GM12872 (cell line): Measurements from ENCODE around the gene HHEX.

Experiments
- CTCF ChIP-seq: IDR thresholded peaks from 3 replicates; pipeline ENCODE4 v1.5.1; 2011; ENCODE audit warnings: low read depth, mild to moderate bottlenecking, low read length, moderate library complexity; ENCODE audit not compliant: insufficient read depth

The HHEX gene

GRCh38 chr10:92727550-92727949 is 37.8 kb downstream of the HHEX start:
- TF ChIP-seq CTCF: no peak

GRCh38 chr10:92729886-92730285 is 40.1 kb downstream of the HHEX start:
- TF ChIP-seq CTCF: no peak

- TF ChIP-seq CTCF: no peak
Observed at GRCh38 chr10:92732958-92733357, 43.2 kb downstream of the HHEX start.

GRCh38 chr10:92734301-92734700 is 44.5 kb downstream of the HHEX start:
- TF ChIP-seq CTCF: no peak

GRCh38 chr10:92735938-92736337 is 46.2 kb downstream of the HHEX start:
- no peak for TF ChIP-seq CTCF

GRCh38 chr10:92737484-92737883 is 47.7 kb downstream of the HHEX start:
- TF ChIP-seq CTCF: no peak

GRCh38 chr10:92740762-92741161 is 51.0 kb downstream of the HHEX start:
- TF ChIP-seq CTCF: no peak
